Muscle layer of duodenum (tissue), 2 donors: ENCODE results near the gene RMND1.

Source experiments
- H3K27ac ChIP-seq: one replicate; pipeline ENCODE4 v1.7.0; 2013; ENCODE audit warnings: mild to moderate bottlenecking, low read length
- H3K27me3 ChIP-seq: one replicate; pipeline ENCODE4 v1.7.0; 2013; ENCODE audit warnings: low read depth, mild to moderate bottlenecking, control low read depth, low read length
- H3K36me3 ChIP-seq, 2 donors: one replicate each; pipeline ENCODE4 v1.7.0; 2013; ENCODE audit warnings: low read length in 2 of 2, control low read depth in 1 of 2, mild to moderate bottlenecking in 1 of 2; ENCODE audit not compliant: insufficient read depth in 2 of 2, control insufficient read depth in 1 of 2
- H3K4me1 ChIP-seq, 2 donors: one replicate each; pipeline ENCODE4 v1.7.0; 2013; ENCODE audit warnings: low read length in 2 of 2, mild to moderate bottlenecking in 2 of 2, control low read depth in 1 of 2, moderate library complexity in 1 of 2; ENCODE audit not compliant: insufficient read depth in 2 of 2, control insufficient read depth in 1 of 2
- H3K4me3 ChIP-seq, 2 donors: one replicate each; pipeline ENCODE4 v1.7.0; 2013; ENCODE audit warnings: low read length in 2 of 2, low read depth in 1 of 2, mild to moderate bottlenecking in 1 of 2
- H3K9me3 ChIP-seq, 2 donors: one replicate each; pipeline ENCODE4 v1.7.0; 2013; ENCODE audit warnings: low read length in 2 of 2, control low read depth in 1 of 2, mild to moderate bottlenecking in 1 of 2; ENCODE audit not compliant: control insufficient read depth in 1 of 2
- donor health status: healthy.

RMND1 gene, protein sequence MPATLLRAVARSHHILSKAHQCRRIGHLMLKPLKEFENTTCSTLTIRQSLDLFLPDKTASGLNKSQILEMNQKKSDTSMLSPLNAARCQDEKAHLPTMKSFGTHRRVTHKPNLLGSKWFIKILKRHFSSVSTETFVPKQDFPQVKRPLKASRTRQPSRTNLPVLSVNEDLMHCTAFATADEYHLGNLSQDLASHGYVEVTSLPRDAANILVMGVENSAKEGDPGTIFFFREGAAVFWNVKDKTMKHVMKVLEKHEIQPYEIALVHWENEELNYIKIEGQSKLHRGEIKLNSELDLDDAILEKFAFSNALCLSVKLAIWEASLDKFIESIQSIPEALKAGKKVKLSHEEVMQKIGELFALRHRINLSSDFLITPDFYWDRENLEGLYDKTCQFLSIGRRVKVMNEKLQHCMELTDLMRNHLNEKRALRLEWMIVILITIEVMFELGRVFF

DNA sequence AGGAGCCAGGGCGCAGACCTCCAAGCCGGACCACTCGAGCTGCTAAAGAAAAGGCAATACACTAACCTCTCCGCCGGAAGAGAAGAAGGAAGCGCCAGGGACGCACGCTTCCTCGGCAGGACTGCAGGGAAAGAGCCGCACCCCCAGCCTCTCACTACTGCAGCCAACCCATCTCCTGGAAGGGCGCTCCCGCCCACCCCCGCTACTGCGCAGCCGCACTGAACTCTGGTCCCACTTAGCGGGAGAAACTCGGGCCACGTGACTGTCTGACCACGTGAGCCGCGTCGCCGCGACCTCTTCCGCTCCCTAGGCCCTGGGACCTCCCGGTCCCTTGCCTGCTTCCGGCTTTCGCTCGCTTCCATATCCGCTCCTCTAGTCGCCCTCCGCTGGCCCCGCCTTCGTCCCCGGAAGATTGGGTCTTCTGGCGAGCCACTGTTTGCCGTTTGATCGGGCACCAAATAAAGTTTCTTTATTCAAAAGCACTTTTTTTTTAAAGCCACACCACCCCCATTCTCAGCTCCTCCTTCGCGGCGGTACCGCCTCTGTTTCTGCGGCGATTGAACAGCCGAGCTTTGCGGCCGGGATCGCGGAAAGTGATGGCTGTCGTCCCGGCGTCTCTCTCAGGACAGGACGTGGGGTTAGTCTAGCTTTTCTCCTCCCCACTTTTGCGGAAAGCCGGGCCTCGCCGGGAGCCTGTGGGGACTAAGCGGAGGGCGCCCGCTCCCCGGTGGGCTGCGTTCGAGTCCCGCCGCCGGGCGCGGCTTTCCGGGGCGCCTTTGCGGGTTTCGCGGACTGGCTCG lies at the start of gene RMND1:
Gene RMND1, minus strand, starts transcription at position 177 of the 800 bp plus-strand sequence. CDS start 6,315 bp downstream, outside the sequence.
- H3K27me3 ChIP-seq: no peaks in the 10 kb centered on the region
- H3K4me3 ChIP-seq: peak within 1 kb of the TSS; percentile 94 to 96
- peaks cover 9 to 28% of the 10 kb centered on the region in 2 donors for H3K4me1 ChIP-seq
- H3K27ac ChIP-seq: peak within 1 kb of the TSS; percentile 93
- H3K9me3 ChIP-seq: no peaks in the 10 kb centered on the region
- no peaks in the 10 kb centered on the region for H3K36me3 ChIP-seq

DNA sequence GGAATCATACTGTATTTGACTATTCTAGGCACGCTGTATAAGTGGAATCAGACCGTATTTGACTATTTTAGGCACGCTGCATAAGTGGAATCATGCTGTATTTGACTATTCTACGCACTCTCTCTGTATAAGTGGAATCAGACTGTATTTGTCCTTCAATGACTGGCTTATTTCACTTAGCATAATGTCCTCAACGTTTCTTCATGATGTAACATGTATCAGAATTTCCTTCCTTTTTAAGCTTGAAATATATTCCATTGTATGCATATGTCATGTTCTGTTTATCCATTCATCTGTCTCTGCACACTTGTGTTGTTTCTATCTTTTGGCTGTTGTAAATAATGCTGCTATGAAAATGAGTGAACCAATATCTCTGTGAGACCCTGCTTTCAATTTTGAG lies 47.6 kb upstream of the RMND1 start:
- Histone ChIP-seq H3K36me3 (no peaks in the 10 kb centered on the region), H3K27me3 (no peaks in the 10 kb centered on the region), H3K27ac (no peak overlapping the region), H3K9me3 (no peaks in the 10 kb centered on the region), H3K4me1 (peaks cover 0 to 4% of the 10 kb centered on the region in 2 donors), H3K4me3 (no peak overlapping the region)

DNA sequence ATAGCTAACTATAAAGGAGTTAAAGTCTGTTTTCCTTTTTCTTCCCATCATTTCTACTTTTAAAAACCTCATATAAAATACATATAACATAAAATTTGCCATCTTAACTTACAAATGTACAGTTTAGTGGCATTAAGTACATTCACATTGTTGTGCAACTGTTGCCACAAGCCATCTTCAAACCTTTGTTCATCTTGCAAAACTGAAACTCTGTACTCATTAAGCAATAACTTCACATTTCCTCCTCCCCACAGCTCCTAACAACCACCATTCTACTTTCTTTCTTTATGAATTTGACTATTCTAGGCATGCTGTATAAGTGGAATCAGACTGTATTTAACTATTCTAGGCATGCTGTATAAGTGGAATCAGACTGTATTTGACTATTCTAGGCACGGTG lies 46.4 kb upstream of the RMND1 start:
- H3K27me3 ChIP-seq: no peaks in the 10 kb centered on the region
- H3K9me3 ChIP-seq: no peaks in the 10 kb centered on the region
- H3K27ac ChIP-seq: peak overlapping the region; percentile 49
- no peaks in the 10 kb centered on the region for H3K36me3 ChIP-seq
- H3K4me1 ChIP-seq: peaks cover 2 to 13% of the 10 kb centered on the region in 2 donors
- H3K4me3 ChIP-seq: no peak overlapping the region

DNA sequence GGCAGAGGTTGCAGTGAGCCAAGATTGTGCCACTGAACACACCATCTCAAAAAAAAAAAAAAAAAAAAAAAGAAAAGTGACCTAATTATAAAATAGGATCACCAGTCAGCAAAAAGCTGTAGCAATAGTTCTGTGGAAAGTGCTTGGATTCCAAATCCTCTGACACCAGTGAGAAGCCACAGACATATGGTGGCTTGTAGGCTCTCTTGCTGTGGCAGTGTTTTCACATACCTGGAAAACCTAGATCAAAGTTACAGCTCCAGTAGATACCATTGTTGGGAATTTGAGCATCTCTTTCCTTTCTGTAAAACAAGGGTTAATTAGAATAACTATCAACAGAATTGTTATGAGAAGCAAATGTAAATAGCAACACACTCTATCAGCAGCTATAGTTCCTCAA lies 46.0 kb upstream of the RMND1 start:
- Histone ChIP-seq H3K27ac (peak overlapping the region; percentile 49), H3K27me3 (no peaks in the 10 kb centered on the region), H3K4me3 (no peak overlapping the region), H3K4me1 (peaks cover 4 to 13% of the 10 kb centered on the region in 2 donors), H3K36me3 (no peaks in the 10 kb centered on the region), H3K9me3 (no peaks in the 10 kb centered on the region)

DNA sequence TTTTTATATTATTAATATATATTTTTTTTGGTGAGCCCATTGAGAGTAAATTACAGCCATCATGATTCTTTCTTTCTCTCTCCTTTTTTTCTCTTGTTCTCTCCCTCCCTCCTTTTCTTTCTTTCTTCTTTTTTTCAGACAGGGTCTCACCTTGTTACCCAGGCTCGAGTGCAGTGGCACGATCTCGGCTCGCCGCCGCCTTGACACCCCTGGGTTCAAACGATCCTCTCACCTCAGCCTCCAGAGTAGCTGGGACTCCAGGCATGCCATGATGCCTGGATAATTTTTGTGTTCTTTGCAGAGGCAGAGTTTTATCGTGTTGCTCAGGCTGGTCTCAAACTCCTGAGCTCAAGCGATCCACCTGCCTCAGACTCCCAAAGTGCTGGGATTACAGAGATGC lies 43.5 kb upstream of the RMND1 start:
- no peaks in the 10 kb centered on the region for H3K36me3 ChIP-seq
- H3K27me3 ChIP-seq: no peaks in the 10 kb centered on the region
- H3K4me3 ChIP-seq: no peak overlapping the region
- no peak overlapping the region for H3K27ac ChIP-seq
- no peaks in the 10 kb centered on the region for H3K9me3 ChIP-seq
- H3K4me1 ChIP-seq: peaks cover 4 to 13% of the 10 kb centered on the region in 2 donors

DNA sequence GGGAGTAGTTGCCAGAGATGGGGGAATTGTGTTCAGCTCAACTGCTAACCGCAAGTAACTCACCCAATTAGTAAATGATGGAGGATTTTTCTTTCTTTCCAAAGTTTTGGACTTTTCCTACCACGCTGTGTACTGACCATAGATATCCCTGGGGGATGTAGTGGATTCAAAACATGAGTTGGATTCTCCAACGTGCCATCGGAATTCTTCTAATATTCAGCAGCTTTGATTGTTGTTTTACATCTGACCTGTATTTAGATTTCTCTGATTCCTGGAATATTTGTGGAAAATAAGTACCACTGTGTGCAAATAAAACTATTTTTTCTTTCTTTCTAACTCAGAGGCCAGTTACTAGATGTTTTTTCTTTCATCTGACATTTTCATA lies 43.0 kb upstream of the RMND1 start:
- Histone ChIP-seq H3K9me3 (no peaks in the 10 kb centered on the region), H3K27me3 (no peaks in the 10 kb centered on the region), H3K4me1 (peaks cover 4 to 13% of the 10 kb centered on the region in 2 donors), H3K4me3 (peak overlapping the region; percentile 74 to 93), H3K27ac (no peak overlapping the region), H3K36me3 (no peaks in the 10 kb centered on the region)

DNA sequence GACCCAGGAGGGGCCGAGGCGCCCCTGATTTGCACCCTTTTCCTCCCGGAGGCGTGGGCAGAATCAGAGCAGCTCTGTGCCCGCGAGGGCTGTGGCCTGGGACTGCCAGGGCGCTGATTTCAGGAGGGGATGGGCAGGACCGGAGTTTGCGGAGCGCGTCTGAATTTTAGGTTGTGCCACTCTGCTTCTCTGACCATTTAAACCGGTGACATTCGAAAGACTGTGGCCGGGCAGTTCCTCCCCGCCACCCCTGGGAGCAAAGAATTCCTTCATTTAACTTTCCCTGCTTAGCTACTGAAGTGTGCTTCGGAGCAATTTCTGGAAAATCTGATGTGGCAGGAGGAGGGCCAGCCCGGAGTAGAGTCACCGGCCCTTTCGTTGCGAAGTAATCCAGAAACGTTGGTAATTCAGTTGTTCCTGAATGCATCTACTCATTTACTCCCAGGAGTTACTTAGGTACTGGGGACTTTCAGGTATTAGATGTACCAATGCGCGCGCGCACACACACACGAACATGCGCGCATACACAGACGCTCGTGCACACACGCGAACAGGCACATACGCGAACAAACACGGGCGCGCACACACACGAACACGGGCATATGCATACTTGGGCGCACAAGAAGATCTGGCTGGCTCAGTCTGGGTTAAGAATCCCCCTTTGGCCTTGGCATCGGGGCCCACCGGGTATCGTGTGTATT lies 42.5 kb upstream of the RMND1 start:
- Histone ChIP-seq H3K27ac (peak overlapping the region; percentile 56), H3K27me3 (no peaks in the 10 kb centered on the region), H3K9me3 (no peaks in the 10 kb centered on the region), H3K36me3 (no peaks in the 10 kb centered on the region), H3K4me3 (peak overlapping the region; percentile 74 to 93), H3K4me1 (peaks cover 4 to 13% of the 10 kb centered on the region in 2 donors)

DNA sequence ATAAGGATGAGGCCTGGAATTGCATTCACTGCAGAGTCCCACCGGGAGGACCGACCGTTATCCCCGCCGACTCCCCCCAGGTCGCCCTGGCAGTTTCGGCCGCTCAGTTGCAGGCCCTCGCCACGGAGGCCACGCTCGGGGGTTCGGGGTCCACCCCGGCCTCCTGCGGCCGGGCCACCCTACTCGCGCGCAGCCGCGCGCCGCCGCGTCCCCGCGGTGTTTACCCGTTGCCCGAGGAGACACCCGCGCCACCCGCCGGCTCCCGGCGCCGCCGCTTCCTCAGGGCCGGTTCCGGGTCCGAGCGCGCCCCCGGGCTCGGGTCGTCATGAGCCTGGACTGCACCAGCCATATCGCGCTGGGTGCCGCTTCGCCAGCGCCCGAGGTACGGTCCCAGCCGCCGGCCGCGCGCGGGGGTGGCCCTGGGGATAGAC lies 41.9 kb upstream of the RMND1 start, which contains the start of gene CCDC170:
Gene CCDC170, plus strand, starts transcription at position 214 of the 431 bp plus-strand sequence. Its CDS starts 112 bp downstream, at position 326.
- Histone ChIP-seq H3K4me3 (peak within 1 kb of the TSS; percentile 74 to 93), H3K27me3 (no peaks in the 10 kb centered on the region), H3K9me3 (no peaks in the 10 kb centered on the region), H3K4me1 (peaks cover 4 to 13% of the 10 kb centered on the region in 2 donors), H3K36me3 (no peaks in the 10 kb centered on the region), H3K27ac (peak within 1 kb of the TSS; percentile 56)

DNA sequence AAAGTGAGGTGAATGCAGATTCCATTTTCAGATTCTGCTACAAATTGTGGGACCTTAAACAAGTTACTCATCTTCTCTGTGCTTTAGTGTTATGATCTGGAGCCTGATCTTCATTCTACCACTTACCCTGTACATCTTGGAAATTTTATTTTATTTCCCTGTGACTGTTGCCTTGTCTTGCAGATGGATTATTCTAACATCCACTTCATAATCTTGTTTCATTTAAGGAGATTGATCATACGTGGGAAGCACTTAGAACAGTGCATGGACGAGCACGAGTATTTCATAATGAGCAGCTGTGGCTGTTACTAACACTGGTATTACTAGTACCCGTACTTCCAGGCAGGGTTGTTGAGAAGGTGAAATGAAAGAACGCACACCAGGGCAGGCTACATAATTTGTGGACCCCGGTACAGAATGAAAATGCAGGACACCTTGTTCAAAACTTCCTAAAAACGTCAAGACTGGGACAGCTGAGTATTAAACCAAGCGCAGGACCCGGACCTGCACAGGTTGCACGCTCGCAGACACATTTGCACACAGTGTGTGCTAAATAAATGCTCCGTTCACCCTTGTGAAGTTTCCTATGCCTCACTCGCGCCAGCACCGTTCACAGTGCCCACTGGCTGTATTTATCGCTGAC lies 41.4 kb upstream of the RMND1 start:
- Histone ChIP-seq H3K27me3 (no peaks in the 10 kb centered on the region), H3K27ac (no peak overlapping the region), H3K4me1 (peaks cover 4 to 13% of the 10 kb centered on the region in 2 donors), H3K9me3 (no peaks in the 10 kb centered on the region), H3K36me3 (no peaks in the 10 kb centered on the region), H3K4me3 (peak overlapping the region; percentile 74 to 93)

DNA sequence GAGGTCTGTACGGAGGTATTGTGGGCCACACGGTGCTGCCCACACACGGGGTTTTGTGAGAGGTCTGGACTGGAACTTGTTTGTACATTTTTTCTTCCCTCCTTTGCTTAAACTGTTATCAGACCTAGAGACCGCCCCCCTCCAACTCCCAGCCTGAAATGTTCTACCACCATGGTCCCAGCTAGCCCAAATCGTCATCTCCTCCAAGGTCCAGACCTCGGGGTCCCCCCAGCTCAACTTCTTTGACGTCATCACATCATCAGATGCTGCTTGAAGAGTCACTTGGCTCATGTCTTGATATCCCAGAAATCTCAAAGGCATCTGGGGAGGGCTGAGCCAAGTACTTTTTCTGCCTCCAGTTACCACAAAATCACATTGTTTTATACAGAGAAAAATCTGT lies 39.1 kb upstream of the RMND1 start:
- H3K36me3 ChIP-seq: no peaks in the 10 kb centered on the region
- H3K4me3 ChIP-seq: no peak overlapping the region
- H3K4me1 ChIP-seq: peaks cover 4 to 13% of the 10 kb centered on the region in 2 donors
- no peaks in the 10 kb centered on the region for H3K9me3 ChIP-seq
- H3K27me3 ChIP-seq: no peaks in the 10 kb centered on the region
- no peak overlapping the region for H3K27ac ChIP-seq
